H1 (cell line): ENCODE measurements around the gene TMUB1. TPM values are rescaled to one million over a fixed set of nuclear protein-coding genes. Genes with fewer than 3 reads are reported as not detected.

Experiments used
- CHD2 ChIP-seq: IDR thresholded peaks from 2 replicates; pipeline ENCODE4 v1.6.1; 2012; ENCODE audit warnings: low read length, improper control_type of control experiment
- GABPA ChIP-seq: IDR thresholded peaks from 2 replicates; pipeline ENCODE4 v1.6.1; 2011; ENCODE audit warnings: mild to moderate bottlenecking, low read length, moderate library complexity, borderline replicate concordance; ENCODE audit not compliant: insufficient read depth
- PHF8 ChIP-seq: fragments of 200-600 bp; sonication (generic); conservative IDR thresholded peaks from 2 replicates; pipeline ENCODE4 v1.7.1; 2012; ENCODE audit warnings: low read depth, mild to moderate bottlenecking, inconsistent platforms, low read length, moderate library complexity
- SP2 ChIP-seq: IDR thresholded peaks from 2 replicates; pipeline ENCODE4 v1.6.1; 2012; ENCODE audit warnings: mild to moderate bottlenecking, low read length, inconsistent platforms
- TAF1 ChIP-seq: IDR thresholded peaks from 2 replicates; pipeline ENCODE4 v1.6.1; 2011; ENCODE audit warnings: mild to moderate bottlenecking, low read depth, low read length
- YY1 ChIP-seq: IDR thresholded peaks from 2 replicates; pipeline ENCODE4 v1.6.1; 2011; ENCODE audit warnings: low read depth, mild to moderate bottlenecking, low read length
- polyA plus RNA-seq, 7 experiments: library from polyadenylated mRNA; depleted of rRNA in 3 of 7; stranded (reverse) in 5 of 7; unstranded in 2 of 7; fragments of >200 nt in 5 of 7; fragments of 200-250 nt in 2 of 7; gene quantifications; 1 replicate in 5 of 7; 2 replicates in 1 of 7; 4 replicates in 1 of 7; pipeline versions ENCODE4 v1.2.1 to v1.2.3, GENCODE V29; 2011 to 2013; ENCODE audit warnings: missing spikeins in 2 of 7, mixed read lengths in 2 of 7
- total RNA-seq: library from RNA; stranded (reverse); fragmentation: NEBNext Ultra II Directional; extraction: Animal tissue kit (Norgen Biotek cat#: 25700); gene quantifications from 2 replicates; pipeline ENCODE4 v1.2.1, GENCODE V29; 2021
- TF ChIP-seq, protein P1 (sequence below), 3 experiments: IDR thresholded peaks; 1 replicate in 2 of 3; 2 replicates in 1 of 3; pipeline versions ENCODE4 v1.5.1 to v1.6.1; 2011; ENCODE audit warnings: low read length in 3 of 3, mild to moderate bottlenecking in 3 of 3, inconsistent platforms in 2 of 3, low read depth in 1 of 3, moderate library complexity in 1 of 3; ENCODE audit not compliant: insufficient read depth in 1 of 3; ENCODE audit errors: control extremely low read depth in 1 of 3

The TMUB1 gene
- total and polyA plus RNA-seq, 2 of the 8 experiments (the other 6 are each of a cell fraction or from before 2014, with no cell fraction given): 41.4 to 56.2 TPM

DNA sequence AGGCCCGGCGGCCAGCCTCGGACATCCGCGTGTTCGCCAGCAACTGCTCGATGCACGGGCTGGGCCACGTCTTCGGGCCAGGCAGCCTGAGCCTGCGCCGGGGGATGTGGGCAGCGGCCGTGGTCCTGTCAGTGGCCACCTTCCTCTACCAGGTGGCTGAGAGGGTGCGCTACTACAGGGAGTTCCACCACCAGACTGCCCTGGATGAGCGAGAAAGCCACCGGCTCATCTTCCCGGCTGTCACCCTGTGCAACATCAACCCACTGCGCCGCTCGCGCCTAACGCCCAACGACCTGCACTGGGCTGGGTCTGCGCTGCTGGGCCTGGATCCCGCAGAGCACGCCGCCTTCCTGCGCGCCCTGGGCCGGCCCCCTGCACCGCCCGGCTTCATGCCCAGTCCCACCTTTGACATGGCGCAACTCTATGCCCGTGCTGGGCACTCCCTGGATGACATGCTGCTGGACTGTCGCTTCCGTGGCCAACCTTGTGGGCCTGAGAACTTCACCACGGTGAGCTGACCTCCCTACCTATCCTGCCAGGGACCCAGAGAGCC, 34.3 kb downstream of the TMUB1 start (continued):
- TF ChIP-seq, protein P1, sequence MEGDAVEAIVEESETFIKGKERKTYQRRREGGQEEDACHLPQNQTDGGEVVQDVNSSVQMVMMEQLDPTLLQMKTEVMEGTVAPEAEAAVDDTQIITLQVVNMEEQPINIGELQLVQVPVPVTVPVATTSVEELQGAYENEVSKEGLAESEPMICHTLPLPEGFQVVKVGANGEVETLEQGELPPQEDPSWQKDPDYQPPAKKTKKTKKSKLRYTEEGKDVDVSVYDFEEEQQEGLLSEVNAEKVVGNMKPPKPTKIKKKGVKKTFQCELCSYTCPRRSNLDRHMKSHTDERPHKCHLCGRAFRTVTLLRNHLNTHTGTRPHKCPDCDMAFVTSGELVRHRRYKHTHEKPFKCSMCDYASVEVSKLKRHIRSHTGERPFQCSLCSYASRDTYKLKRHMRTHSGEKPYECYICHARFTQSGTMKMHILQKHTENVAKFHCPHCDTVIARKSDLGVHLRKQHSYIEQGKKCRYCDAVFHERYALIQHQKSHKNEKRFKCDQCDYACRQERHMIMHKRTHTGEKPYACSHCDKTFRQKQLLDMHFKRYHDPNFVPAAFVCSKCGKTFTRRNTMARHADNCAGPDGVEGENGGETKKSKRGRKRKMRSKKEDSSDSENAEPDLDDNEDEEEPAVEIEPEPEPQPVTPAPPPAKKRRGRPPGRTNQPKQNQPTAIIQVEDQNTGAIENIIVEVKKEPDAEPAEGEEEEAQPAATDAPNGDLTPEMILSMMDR (IDR thresholded peaks at IDR 0.05; ENCODE audit: control extremely low read depth in 1 of 3, insufficient read depth in 1 of 3, low read depth in 1 of 3, low read length in 3 of 3): no peak
- no peak for TF ChIP-seq YY1
- no peak for TF ChIP-seq TAF1
- TF ChIP-seq CHD2: no peak
- TF ChIP-seq GABPA: no peak
- TF ChIP-seq PHF8: no peak
- no peak for TF ChIP-seq SP2
